HG03135 (cell line): ENCODE results near the gene WDR86.

Experiments used
- ATAC-seq: cut with Tn5 transposase; IDR thresholded peaks from one replicate; pipeline ENCODE4 v1.9.1; 2021; ENCODE audit warnings: mild to moderate bottlenecking, moderate library complexity; ENCODE audit not compliant: unreplicated experiment

WDR86 gene

DNA sequence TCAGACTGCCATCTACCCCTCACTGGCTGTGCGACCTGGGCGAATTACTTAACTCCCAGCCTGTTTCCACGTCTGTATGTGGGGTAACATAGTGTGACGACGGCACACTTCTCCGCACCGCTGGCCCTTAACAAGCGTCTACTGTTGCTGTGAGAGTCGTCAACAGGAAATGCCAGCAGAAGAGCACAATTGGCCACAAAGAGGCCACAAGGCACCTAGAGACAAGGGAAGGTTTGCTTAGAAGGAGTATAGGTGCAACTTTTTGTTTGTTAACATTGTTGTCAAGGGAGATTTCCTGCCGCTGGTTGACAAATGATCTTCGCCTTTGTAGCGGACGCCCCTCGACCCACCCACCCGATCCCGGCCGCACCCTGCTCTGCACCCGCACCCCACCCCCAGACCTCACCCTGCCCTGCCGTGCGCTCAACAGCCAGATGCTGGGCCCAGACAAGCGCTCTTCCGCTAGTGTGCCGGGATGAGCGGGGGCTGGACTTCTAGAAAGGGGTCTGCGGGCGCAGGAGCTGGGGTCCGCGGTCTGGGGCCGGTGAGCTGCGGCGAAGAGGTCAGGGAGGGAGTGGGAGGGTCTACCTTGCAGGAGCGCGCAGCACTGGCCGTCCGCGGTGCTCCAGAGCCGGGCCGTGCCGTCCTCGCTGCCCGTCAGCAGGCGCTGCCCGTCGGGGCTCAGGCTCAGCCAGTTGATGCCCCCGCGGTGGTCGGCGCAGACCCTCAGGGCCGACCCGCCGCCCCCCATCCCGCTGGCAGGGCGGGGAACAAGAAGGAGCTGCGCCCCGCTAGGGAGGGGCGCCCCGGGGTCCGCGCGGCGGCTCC, 785 bp downstream of the WDR86 start:
- no peak for ATAC-seq

DNA sequence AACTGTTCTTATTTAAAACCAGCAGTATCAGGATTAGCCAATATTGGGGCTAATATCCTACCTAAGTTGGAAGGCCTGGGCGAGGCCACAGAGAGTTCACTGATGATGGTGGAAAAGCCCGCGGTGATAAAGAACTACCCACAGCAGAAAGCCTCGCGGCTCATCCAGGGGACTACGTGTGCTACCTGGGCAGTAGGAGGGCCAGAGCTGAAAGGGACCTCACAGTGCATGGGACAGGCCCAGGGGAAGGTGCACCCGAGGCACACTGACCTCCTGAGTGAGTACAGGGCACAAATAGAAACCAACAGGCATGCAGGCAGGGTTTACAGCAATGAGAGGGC, 1.4 kb downstream of the WDR86 start:
- ATAC-seq, result no peak

GRCh38 chr7:151406886-151407583, 2.8 kb downstream of the WDR86 start:
- no peak for ATAC-seq

DNA sequence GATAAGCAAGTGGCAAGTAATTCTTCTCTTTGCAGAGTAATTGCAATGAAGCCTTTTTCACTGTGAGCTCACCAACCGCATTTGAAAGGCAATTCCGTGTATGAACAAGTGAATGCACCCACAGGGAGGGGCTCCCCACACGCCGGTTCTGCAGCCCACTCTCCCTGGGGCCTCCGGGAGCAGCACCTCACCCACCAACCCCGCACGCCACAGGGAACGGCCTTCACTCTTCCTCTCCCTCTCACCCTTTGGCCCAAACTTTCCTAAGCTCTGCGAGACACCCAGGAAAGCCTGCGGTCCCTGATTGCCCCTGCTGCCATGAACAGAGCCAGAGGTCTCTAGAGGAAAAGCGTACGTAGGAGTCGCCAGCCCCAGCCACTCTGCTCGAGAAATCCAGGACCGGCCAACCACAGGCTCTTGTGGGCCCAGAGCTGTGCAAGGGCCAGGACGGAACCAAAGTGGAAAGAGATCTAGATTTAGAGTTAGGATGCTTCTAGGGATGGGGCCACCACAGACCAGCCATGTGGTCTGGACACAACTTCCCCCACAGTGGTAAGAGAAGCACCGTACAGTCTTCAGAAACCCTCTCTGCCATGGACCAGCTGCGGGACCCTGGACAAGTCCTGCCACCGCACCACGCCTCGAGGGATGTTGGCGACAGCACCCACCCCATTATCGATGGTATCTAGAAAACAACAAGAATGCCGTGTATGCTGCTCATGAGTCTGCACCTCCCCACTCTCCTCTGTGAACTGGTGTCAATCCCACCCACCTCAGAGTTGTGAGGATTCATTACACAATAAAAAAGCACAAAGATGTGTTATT, 3.6 kb downstream of the WDR86 start:
- no peak for ATAC-seq

DNA sequence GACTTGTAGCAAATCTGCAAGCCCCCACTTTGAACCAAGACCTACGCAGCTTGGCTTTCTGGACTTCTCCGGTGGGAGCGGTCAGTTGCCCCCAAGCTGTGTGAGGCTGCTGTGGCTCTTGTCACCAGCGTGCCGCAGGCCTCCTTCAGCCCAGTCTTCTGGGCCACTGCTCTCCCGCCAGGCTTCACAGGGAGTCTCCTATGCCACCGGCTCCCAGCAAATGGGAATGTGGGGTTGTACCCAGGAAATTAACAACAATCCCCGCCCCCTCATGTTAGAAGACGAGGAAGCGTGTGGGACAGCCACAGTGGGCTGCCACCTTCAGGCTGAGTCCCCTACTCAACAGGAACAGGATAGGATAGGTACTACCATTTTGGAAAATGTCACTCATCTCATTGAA, 4.2 kb downstream of the WDR86 start:
- ATAC-seq, result no peak

GRCh38 chr7:151405056-151405455, 4.8 kb downstream of the WDR86 start:
- no peak for ATAC-seq

DNA sequence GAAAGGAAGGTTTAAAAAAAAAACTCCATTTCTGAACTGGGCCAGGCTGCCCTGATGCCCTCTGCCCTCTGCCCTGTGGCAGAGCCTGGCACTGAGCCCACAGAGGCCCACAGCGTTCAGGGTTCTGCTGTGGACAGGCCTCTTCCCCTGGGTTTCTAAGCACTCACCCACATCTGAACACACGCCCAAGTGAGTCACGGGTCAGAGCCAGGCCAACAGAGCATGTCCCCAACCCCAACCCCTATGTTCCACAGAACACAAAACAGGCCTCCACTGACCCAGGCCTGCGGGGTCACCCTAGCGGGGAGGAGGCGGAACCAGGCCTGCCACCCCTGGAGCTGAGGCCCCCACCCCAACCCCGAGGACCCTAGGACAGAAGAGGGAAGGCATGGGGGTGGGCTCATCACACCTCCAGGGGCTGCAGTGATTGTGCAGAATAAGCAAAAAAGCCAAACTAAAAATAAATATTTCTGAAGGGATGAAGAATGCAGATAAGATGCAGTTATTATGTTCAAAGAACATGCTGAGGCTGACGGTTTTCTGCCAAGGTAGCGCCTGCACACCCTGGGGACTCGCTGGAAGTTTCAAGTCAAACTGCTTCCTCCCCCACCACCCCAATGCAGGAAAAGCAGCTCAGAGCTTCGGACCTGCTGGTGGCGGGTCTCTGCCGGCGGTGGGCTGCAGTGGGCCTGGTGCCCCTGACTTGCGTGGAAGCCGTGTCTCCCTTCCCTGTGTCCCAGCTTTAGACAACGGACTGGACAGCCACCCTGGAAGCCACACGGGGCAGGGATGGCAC, 5.4 kb downstream of the WDR86 start:
- ATAC-seq, result no peak

DNA sequence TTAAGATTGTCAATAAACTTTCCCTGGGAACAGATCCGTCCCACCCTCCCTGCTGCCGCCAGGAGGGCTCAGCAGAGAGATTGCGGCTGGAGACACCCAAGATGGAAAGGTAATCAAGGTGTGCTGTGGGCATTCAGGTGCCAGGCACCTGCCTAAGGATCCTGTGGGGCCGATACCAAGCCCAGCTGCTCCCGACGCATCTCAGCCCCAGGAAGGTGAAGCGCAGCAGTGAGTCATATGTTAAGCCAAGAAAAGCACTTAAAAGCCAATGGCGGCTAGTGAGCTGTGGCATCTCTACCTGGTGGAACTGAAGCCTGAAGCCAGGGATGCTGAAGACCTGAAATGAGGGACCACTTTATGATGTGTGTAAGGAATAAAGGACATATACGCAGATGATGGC, 6.1 kb downstream of the WDR86 start:
- ATAC-seq, result no peak

DNA sequence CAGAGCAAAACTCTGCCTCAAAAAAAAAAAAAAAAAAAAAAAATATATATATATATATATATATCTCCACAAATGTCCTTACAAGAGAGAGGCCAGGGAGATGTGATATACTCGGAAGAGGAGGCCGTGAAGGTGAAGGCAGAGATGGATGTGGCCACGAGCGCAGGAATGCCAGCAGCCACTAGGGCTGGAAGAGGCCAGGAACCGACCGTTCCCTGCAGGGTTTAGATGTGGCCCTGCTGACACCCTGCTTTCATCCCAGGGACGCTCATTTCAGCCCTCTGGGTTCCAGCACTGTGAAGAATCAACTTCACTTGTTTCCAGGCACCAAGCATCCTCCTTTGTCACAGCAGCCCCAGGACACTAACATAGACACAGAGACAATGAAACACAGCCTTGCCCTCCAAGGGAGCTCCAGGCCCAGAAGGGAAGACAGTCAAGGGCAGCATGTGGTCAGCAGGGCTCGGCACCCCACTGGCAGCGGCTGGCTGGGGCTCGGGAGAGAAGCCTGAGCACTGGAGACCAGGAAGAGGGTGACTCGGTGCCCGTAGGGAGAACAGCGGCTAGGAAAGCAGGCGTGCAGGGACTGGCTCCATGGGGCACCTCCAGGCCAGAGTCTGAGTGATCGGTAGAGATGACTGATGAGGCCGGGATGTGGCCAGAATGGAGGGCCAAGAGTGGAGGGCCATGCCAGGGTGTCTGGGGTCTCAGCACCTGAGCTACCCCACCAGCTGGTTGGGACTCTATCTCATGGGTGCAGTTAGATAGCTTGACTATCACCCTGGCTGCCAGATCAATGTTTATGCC, 7.6 kb downstream of the WDR86 start:
- no peak for ATAC-seq

GRCh38 chr7:151400626-151401315, 9.1 kb downstream of the WDR86 start:
- peak; percentile 78 for ATAC-seq

GRCh38 chr7:151399906-151400305, 9.9 kb downstream of the WDR86 start:
- ATAC-seq, result no peak

GRCh38 chr7:151399305-151399601, 10.6 kb downstream of the WDR86 start:
- no peak for ATAC-seq

- ATAC-seq, result no peak
Measured at GRCh38 chr7:151398446-151399304, 11.2 kb downstream of the WDR86 start.

- ATAC-seq, result no peak
Measured at GRCh38 chr7:151397026-151397425, 12.8 kb downstream of the WDR86 start.

DNA sequence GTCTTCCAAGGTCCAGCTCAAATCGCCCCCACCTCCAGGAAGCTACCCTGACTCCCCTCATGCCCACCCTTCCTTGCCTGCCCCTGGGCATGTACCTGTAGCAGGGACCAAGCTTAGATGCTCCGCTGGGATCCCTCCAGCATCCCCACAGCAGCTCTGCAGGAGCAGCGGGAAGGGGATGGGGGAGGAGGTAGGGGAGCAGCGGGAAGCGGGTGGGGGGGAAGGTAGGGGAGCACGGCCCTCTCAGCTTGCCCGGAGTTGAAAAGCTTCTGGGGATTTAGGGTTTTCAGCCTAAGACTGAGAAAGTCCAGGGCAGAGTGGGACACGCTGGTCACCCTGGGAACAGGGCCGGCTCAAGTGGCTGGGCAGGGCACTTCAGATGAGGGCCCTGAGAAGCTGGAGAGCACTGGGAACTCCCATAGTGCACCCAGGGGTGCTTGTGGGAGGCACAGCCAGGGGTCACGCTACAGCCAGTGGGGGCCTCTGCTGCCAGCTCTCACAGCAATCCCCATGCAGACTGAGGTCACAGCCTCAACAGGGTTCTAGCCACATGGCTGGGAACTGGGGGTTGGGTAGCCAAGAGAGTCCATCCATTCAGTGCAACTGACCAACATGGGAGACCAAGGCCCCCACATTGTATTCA, 13.4 kb downstream of the WDR86 start:
- ATAC-seq, result no peak

GRCh38 chr7:151395036-151395367, 14.8 kb downstream of the WDR86 start:
- no peak for ATAC-seq

DNA sequence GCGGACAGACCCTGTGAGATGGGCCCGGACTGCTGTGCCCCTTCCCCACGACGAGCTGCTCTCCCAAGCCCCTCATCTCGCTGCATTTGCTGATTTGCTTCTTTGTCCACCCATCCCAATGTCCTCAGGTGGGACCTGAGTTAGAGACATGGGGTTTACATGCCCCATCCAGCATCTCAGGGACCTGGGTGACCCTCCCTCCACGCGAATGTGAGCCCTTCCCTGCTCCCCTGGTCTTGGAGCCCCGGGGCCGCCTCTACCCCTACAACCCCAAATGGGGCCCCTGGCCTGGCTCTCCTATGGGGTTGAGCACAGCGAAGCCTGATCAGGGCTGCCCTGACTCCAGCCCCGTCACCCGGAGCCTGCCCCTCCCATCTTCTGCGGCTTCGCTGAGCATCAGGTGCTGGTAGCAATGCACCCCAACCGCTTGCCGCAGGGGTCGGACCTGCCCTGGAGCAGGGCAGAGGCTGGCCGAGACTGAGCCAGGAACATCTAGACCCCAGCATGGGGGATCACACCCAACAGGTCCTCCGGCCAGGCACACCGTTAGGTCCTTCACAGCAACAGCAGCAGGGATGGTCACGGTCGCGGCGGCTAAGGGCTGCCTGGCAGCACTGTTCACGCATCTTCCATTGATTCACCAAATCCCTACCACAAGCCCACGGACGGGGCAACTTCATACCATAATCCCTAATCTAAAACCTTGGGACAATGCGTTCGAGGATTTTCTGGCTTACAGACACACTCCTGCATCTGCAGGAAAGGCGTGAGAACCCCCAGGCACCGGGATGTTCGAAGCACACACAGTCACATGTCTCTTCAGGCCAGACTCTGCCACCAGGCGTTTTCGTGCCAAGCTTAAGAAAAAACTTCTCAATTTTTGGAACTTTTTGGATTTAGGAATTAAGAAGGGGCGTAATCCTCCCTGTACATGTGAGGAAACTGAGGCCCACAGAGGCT, 15.5 kb downstream of the WDR86 start:
- no peak for ATAC-seq
